ENCODE data around the gene HOTAIR.
A peak's percentile ranks its signal among the peaks of the same experiment; 100 is the strongest.

Gene HOTAIR

DNA sequence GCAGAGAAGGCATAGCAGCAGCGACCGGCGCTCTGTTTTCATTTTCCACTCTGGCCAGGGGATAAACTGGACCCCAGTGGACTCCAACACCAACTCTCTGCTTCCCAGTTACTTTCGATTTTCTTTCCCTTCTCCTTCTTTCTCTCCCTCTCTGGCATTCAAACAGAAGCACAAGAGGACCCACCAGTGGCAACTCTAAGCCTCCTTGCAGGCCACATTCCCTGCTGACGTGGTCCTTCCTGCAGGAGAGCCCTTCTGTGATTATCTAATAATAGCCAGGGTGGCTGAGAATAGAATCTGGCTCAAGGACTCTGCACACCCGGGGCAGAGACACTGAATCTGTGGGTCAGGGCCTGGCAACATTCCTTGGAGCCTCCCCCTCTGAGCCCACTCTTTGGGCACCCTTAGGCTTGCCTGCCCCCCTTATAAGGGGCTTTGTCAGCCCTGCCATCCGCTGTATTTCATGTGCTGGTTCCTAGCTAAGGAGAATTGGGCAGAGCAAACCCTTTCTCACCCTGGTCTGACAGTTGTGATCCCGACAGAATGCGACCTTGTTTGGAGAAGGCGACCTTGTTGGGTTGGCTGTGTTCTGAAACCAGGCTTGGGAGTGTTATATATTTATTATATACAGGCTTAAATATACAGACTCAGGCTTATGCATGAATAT is 45.3 kb upstream of the HOTAIR start:
- TF ChIP-seq, protein P1, sequence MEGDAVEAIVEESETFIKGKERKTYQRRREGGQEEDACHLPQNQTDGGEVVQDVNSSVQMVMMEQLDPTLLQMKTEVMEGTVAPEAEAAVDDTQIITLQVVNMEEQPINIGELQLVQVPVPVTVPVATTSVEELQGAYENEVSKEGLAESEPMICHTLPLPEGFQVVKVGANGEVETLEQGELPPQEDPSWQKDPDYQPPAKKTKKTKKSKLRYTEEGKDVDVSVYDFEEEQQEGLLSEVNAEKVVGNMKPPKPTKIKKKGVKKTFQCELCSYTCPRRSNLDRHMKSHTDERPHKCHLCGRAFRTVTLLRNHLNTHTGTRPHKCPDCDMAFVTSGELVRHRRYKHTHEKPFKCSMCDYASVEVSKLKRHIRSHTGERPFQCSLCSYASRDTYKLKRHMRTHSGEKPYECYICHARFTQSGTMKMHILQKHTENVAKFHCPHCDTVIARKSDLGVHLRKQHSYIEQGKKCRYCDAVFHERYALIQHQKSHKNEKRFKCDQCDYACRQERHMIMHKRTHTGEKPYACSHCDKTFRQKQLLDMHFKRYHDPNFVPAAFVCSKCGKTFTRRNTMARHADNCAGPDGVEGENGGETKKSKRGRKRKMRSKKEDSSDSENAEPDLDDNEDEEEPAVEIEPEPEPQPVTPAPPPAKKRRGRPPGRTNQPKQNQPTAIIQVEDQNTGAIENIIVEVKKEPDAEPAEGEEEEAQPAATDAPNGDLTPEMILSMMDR (conservative IDR thresholded peaks at IDR 0.05; ENCODE audit: control insufficient read depth, insufficient read depth, low read depth, low read length), result no peak
- peak; percentile 70 for DNase-seq (ENCODE audit: low read depth)
- H3K4me3 ChIP-seq (ENCODE audit: control insufficient read depth, low read depth, low read length), result peak overlapping the region; percentile 94

DNA sequence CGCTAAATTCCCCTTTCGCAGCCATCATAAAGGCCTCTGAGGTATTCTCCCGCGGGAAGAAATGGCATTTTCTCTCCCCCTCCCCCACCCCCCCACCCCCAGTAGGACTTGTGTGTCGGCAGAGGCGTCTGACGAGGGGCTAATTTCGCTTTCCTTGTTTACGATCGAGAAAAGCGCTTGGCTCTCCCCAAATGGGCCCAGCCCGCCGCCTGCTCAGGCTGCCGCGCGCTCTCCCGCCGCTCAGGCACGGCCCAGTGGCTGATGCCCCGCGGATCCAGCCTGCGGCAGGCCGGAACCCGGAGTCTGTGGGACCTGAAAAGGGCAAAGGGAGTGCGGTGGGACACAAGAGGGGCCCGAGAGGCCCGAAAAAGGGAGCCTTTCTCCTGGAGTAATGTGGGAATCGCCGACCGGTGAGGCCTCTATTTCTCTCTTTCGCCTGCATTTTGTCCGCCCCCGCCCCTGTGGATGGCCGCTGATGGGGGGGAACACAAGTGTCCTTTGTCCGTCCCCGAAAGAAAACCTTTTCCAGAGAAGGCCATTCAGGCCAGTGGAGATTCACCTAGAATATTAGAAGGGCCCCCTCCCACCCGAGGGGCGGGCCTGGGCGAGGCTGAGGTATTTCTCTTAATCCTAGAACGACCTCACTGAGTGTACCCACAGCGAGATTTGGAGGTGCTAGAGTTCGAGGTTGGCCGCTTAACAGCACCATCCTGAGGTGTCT is 44.5 kb upstream of the HOTAIR start:
- TF ChIP-seq, protein P1 (conservative IDR thresholded peaks at IDR 0.05; ENCODE audit: control insufficient read depth, insufficient read depth, low read depth, low read length), result no peak
- DNase-seq (ENCODE audit: low read depth), result peak; percentile 56
- H3K4me3 ChIP-seq (ENCODE audit: control insufficient read depth, low read depth, low read length), result peak overlapping the region; percentile 94

DNA sequence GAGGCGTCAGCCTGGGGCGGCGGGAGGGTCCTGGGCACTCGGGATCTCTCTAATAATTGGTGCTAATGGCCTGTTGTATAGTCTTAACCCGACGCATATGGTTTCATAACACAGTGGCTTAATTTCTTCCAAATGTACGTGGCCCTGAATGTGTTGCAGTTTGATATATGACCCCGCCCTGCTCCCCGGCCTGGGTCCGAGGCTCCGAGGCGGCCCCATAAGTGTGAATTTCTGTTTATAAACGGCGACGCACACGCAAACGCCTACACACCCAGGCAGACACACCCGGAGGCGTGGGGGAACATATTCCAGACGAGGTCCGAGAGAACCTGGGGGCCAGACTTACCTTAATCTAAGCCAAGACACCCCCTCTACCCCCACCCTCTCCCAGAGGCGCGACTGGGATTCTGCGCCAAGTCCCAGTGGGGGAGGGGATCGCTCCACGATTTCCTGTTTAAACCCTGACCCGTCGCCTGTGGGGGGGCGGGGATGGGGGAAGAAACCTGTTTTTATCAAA is 43.8 kb upstream of the HOTAIR start:
- H3K4me3 ChIP-seq (ENCODE audit: control insufficient read depth, low read depth, low read length), result peak overlapping the region; percentile 94
- TF ChIP-seq, protein P1 (conservative IDR thresholded peaks at IDR 0.05; ENCODE audit: control insufficient read depth, insufficient read depth, low read depth, low read length), result no peak
- peak; percentile 80 for DNase-seq (ENCODE audit: low read depth)

DNA sequence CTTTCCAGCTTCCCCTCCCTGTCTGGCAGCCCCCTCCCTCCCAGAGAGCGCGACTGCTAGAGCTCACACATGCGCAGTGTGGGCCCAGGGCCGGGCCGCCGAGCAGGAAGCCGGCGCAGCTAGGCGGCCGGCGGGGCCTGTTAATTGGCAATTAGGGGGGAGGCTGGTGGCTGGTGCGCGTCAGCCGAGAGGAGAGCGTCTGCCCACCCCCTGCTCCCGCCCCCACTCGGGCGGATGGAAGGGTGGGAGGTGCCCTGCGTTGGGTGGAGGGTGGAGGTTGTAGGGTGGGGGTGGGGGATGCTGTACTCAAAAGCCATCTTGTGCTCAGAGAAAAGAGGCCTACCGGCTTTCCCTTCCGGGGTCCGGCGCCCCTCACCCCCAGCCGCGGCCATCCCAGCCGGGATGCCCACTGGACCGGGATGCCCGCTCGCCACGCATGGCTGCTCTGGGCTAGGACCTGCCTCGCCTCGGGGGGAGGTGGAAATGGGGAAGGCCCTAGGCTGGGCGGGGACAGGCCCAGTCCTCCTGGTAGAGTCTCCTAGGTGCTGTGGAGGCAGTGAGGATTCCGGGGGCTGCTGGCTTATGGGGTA is 43.2 kb upstream of the HOTAIR start:
- DNase-seq (ENCODE audit: low read depth), result peak; percentile 95
- H3K4me3 ChIP-seq (ENCODE audit: control insufficient read depth, low read depth, low read length), result peak overlapping the region; percentile 94
- TF ChIP-seq, protein P1 (conservative IDR thresholded peaks at IDR 0.05; ENCODE audit: control insufficient read depth, insufficient read depth, low read depth, low read length), result no peak

DNA sequence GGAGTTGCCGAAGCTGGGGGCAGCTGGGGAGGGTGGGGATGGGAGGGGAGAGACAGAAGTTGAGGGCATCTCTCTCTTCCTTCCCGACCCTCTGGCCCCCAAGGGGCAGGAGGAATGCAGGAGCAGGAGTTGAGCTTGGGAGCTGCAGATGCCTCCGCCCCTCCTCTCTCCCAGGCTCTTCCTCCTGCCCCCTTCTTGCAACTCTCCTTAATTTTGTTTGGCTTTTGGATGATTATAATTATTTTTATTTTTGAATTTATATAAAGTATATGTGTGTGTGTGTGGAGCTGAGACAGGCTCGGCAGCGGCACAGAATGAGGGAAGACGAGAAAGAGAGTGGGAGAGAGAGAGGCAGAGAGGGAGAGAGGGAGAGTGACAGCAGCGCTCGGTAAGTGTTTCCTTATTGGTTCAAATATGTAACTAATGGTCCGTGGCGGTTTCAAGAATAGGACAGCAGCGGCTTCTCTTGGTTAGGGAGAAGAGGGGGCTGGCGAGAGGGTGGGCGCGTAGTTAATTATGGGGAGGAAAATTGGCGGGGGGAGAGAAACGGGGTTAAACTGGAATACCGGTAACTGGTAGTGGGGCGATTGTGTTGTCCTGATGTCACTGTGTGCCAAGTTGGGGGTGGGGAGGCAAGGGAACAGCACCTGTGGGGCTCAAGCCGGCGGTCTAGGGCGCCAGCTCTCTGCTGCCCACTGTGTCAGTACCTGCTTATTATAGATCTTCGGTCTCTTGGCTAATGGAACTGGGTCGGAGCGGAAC is 42.5 kb upstream of the HOTAIR start:
- DNase-seq (ENCODE audit: low read depth), result peak; percentile 51
- TF ChIP-seq, protein P1 (conservative IDR thresholded peaks at IDR 0.05; ENCODE audit: control insufficient read depth, insufficient read depth, low read depth, low read length), result peak; percentile 4
- peak overlapping the region; percentile 94 for H3K4me3 ChIP-seq (ENCODE audit: control insufficient read depth, low read depth, low read length)

DNA sequence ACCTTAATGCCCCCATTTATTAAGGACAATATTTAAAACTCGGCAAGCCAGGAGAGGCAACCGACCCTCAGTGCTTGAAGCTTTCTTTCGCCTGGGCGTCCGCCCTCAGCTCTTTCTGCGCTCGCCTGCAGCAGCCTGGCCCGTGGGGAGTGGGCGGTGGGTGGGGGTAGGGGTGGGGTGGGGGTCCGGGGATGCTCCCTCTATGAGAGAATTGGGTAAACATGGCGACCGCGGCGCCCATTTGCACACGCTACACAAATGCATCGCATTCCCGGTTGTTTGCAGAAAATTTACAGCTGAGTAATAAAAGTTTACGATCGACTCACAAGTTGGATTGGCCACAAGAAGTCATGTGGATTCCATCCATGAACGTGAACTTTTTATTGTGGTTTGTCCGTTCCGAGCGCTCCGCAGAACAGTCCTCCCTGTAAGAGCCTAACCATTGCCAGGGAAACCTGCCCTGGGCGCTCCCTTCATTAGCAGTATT is 41.8 kb upstream of the HOTAIR start:
- peak overlapping the region; percentile 94 for H3K4me3 ChIP-seq (ENCODE audit: control insufficient read depth, low read depth, low read length)
- peak; percentile 96 for DNase-seq (ENCODE audit: low read depth)
- TF ChIP-seq, protein P1 (conservative IDR thresholded peaks at IDR 0.05; ENCODE audit: control insufficient read depth, insufficient read depth, low read depth, low read length), result no peak
